Epidermal melanocyte (primary cell): ENCODE data around the gene ALAD.

Source experiments
- DNase-seq: peaks from one replicate; pipeline ENCODE4 v3.0.0; 2011; ENCODE audit warnings: low spot score; ENCODE audit not compliant: insufficient read length

The ALAD gene

GRCh38 chr9:113349066-113349444, 52.0 kb downstream of the ALAD start:
- DNase-seq, result no peak

DNA sequence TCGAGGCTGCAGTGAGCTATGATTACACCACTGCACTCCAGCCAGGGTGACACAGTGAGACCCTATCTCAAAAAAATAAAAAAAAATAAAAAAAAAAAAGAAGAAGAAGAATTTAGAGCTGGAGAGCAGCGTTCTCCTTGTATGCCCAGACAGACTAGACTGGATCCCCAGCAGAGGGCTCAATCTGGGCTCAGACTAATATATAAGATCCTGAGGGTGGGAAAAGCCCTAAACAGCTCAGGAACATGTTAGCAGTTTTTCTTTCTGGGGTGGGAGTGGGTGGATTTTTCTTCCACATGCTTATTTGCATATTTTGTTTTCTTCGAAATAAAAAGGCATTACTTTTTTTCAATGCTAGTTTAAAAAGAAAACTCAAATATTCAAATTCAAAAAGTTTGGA, 52.6 kb downstream of the ALAD start:
- DNase-seq, result no peak

GRCh38 chr9:113345671-113346070, 55.4 kb downstream of the ALAD start:
- no peak for DNase-seq

DNA sequence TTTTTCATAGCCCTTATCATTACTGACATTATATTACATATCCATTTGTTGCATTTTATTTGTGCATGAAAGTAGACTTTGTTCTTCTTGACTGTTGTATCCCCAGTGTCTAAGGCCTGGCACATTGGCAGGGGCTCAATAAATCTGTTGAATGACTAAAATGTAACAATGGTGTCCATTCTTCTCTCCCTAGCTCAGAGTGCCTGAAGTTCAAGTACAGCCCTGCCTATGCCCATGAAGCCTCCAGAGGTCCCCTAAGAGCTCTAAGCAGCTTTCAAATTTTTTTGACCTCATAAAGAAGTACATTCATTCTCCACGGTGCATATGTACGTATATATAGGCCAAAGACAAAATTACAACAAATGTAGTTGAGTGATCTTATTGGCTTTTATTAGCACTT, 55.9 kb downstream of the ALAD start:
- DNase-seq, result peak; percentile 72

DNA sequence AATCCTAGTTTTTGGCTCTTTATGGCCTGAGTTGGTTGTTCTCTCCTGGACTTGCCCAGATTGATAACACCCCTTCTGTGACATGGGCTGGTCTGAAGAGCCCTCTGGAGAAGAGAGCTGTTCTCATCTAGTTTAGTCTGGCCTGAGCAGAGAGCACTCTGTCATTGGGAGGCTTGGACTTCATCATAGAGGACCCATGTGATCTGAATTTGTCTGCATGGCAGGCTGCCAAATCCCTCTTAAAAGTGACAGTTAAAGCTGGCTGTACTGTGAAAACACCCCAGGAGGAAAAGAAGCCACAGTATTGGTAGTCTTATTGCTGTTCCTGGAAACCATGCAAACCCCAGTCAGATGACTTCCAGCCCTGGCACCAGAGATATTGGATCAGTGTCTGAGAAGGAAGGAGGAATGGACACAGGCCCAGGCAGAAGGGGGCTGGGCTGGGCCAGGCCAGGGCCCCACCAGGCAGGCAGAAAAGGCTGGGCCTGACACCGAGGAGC, 57.3 kb downstream of the ALAD start:
- DNase-seq, result peak; percentile 67

DNA sequence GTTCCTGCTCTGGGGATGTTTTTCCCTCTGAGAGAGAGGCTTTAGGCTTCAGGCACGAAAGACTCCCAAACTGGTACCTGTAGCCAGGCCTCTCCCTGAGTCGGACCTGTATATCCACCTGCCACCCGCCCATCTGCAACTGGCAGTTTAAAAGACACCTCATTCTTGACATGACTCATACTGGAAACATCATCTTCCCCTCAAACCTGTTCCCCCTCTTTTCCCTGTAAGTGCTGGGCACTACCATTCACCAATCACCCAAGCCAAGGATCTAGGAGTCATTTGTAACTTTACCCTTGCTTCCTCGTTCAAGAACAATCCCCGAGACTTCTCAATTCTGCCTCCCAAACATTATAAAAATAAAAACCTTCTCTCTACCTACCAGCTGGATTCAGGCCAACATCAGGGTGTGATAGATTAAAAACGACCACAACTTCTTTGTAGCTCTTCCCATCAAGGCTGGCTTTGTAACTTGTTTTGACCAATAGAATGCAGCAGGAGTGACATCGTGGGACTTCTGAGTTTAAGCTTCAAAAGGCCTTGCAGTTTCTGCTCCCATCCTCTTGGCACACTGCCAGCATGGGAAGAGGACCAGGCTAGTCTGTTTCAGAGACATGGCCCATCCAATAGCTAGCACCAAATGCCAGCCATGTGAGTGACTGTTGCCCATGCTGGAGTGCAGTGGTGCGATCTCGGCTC, 59.2 kb downstream of the ALAD start:
- DNase-seq, result no peak

- peak; percentile 87 for DNase-seq
Measured at GRCh38 chr9:113340011-113340699, 60.9 kb downstream of the ALAD start, which contains the start of gene WDR31. Gene WDR31, minus strand, starts transcription at chr9:113340275. Its CDS starts 8,253 bp downstream, at chr9:113332022.

- DNase-seq, result no peak
Measured at GRCh38 chr9:113337714-113338113, 63.4 kb downstream of the ALAD start.
